Measurements from ENCODE around the gene ARHGEF4. TPM values are rescaled to one million over a fixed set of nuclear protein-coding genes. Genes with fewer than 3 reads are reported as not detected.

Gene ARHGEF4
- total RNA-seq, 2 experiments from 2014 or later, result 0.40 to 0.47 TPM

DNA sequence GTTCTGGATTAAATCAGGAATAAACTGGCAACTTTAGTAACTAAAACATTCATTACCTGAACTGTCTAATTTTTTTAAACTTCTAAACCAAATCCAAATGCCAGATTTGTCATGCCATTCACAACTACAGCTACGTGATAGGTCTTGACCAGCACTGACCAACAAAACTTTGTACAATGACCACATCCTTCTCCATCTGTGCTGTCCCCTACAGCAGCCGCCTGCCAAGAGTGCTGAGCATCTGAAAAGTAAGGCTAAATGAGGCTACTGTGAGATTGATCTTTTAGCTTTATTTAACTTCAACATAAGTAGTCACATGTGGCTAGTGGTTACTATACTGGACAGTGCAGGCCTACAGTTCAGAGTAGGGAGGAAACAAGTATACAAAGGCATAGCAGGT, 248.9 kb downstream of the ARHGEF4 start:
- H3K36me3 Mint-ChIP-seq (ENCODE audit: low read depth), result peaks cover 60% of the 10 kb centered on the region
- peaks cover 26% of the 10 kb centered on the region for H3K4me1 Mint-ChIP-seq
- no peaks in the 10 kb centered on the region for H3K9me3 Mint-ChIP-seq
- H3K4me3 Mint-ChIP-seq, result no peak overlapping the region
- DNase-seq, result no peak
- no peak overlapping the region for H3K27ac Mint-ChIP-seq
- no peaks in the 10 kb centered on the region for H3K27me3 Mint-ChIP-seq
- CTCF ChIA-PET, result interaction anchor here (0.9 kb wide), 1 partner anchor 19 kb away, joined by 3 read pairs; no protein-coding TSS in a partner anchor
- POLR2A ChIA-PET, result no interaction called here

DNA sequence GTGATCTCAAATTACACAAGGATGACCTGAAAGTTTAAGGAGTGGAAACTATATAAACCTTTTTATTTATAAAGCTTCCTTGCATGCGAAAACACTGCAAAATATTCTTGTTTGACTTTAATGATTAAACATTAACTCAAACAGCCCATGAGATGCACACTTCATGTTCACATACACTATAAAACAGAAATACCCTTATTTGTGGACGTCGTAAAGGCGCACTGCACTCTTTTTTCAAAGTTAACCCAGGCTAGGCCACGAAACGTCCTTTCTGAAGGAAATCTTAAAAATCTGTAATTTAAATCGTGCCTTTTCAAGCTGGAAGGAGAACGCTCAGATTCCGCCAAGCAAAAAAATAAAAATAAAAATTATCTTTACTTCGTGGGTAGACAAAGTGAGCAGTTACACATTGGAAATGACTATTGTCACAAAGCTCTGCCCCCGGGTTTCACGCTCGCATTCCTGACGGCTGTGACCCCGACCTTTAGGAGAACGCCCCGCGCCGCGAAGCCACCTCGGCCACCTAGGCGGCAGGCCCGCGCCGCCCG, 255.8 kb downstream of the ARHGEF4 start:
- Mint-ChIP-seq H3K4me3 (peak overlapping the region; percentile 79), H3K36me3 (ENCODE audit: low read depth) (peaks cover 20% of the 10 kb centered on the region), H3K9me3 (no peaks in the 10 kb centered on the region), H3K27ac (peak overlapping the region; percentile 87), H3K27me3 (peaks cover 2% of the 10 kb centered on the region), H3K4me1 (peaks cover 23% of the 10 kb centered on the region)
- no peak for DNase-seq
- ChIA-PET POLR2A (interaction anchor here (2.8 kb wide), 1 partner anchor 11 kb away, joined by 12 read pairs; the partner anchor contains the start of gene PLEKHB2), CTCF (interaction anchor here (0.7 to 1.1 kb wide), 2 partner anchors 9 to 344 kb away, joined by 3 to 4 read pairs; no protein-coding TSS in a partner anchor)

DNA sequence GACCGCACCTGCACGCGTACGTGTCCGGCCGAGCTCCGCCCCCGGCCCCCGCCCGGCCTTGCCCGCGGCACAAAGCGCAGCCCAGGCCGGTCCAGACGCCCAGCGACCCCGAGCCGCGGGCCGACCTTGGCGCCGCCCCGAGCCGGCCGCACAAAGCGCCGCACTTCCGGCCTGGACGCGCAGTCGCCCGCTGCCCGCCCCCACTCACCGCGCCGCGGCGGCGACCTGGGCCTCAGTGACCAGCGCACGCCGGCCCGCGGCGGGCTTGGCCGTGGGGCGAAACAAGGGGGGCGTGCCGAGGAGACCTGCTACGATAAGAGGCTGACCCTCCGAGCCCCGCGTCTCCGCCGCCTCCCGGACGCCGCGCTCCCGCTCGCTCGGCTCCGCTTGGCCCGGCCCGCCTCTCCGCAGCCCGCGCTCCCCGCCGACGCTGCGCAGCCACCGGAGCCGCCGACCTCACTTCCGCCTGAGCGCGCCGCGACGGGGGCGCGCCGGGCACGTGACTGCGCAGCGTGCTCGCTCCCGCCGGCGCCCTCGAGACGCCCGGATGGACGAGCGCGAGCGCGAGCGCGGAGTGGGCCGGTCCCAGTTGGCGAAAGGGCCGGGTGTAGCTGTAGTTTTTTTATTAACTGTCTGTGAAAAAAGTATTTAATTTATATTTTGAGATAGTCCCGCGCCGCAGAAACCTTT, 256.4 kb downstream of the ARHGEF4 start, which contains the start of gene FAM168B:
Gene FAM168B, minus strand, starts transcription at position 455 of the 690 bp plus-strand sequence. CDS start 10,814 bp downstream, outside the sequence.
- H3K27ac Mint-ChIP-seq, result peak within 1 kb of the TSS; percentile 95
- H3K4me1 Mint-ChIP-seq, result peaks cover 23% of the 10 kb centered on the region
- peak within 1 kb of the TSS; percentile 86 for H3K4me3 Mint-ChIP-seq
- H3K36me3 Mint-ChIP-seq (ENCODE audit: low read depth), result peaks cover 13% of the 10 kb centered on the region
- peaks cover 2% of the 10 kb centered on the region for H3K27me3 Mint-ChIP-seq
- no peaks in the 10 kb centered on the region for H3K9me3 Mint-ChIP-seq
- ChIA-PET CTCF (interaction anchor here (1.1 to 2.1 kb wide), 4 partner anchors 9 to 20 kb away, joined by 3 to 8 read pairs (median 4); partner anchors contain the start of gene PLEKHB2), POLR2A (interaction anchor here (0.6 to 2.8 kb wide), 3 partner anchors 11 to 720 kb away, joined by 4 to 12 read pairs (median 6); partner anchors contain the start of gene PLEKHB2)
- DNase-seq, result peak; percentile 87

DNA sequence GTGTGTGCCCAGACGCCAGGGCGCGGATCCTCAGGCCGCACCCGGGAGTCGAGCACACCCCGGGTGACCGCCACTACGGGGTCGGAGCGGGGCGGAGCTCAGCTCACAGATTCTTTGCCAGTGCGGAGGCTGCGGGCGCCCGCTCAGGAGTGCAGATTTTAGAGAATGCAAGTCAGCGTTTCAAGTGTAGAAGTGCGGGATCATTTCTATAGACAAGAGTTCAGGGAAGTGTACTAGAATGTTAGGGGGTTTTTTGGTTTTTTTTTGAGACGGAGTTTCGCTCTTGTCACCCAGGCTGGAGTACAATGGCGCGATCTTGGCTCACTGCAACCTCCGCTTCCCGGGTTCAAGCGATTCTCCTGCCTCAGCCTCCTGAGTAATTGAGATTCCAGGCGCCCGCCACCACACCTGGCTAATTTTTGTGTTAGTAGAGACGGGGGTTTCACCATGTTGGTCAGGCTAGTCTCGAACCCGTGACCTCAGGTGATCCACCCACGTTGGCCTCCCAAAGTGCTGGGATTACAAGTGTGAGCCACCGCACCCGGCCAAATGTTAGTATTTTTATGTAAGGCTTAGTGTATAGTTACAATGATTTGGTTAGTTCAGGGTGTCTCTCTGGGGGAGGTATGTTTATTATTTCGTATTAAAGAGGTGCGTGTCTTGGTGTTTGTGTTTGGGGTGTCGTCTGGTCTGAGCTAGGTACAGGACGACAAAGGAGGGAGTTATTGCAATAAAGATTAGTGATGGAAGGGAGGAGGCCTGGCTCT, 257.2 kb downstream of the ARHGEF4 start:
- CTCF ChIA-PET, result interaction anchor here (1.2 to 2.1 kb wide), 3 partner anchors 9 to 19 kb away, joined by 4 to 8 read pairs (median 5); partner anchors contain the start of gene PLEKHB2
- Mint-ChIP-seq H3K4me1 (peaks cover 20% of the 10 kb centered on the region), H3K27ac (peak overlapping the region; percentile 95), H3K4me3 (peak overlapping the region; percentile 86), H3K36me3 (ENCODE audit: low read depth) (peaks cover 9% of the 10 kb centered on the region), H3K9me3 (no peaks in the 10 kb centered on the region), H3K27me3 (peaks cover 2% of the 10 kb centered on the region)
- POLR2A ChIA-PET, result interaction anchor here (0.6 to 2.8 kb wide), 3 partner anchors 10 to 721 kb away, joined by 4 to 12 read pairs (median 6); partner anchors contain the start of gene PLEKHB2
- peak; percentile 73 for DNase-seq

DNA sequence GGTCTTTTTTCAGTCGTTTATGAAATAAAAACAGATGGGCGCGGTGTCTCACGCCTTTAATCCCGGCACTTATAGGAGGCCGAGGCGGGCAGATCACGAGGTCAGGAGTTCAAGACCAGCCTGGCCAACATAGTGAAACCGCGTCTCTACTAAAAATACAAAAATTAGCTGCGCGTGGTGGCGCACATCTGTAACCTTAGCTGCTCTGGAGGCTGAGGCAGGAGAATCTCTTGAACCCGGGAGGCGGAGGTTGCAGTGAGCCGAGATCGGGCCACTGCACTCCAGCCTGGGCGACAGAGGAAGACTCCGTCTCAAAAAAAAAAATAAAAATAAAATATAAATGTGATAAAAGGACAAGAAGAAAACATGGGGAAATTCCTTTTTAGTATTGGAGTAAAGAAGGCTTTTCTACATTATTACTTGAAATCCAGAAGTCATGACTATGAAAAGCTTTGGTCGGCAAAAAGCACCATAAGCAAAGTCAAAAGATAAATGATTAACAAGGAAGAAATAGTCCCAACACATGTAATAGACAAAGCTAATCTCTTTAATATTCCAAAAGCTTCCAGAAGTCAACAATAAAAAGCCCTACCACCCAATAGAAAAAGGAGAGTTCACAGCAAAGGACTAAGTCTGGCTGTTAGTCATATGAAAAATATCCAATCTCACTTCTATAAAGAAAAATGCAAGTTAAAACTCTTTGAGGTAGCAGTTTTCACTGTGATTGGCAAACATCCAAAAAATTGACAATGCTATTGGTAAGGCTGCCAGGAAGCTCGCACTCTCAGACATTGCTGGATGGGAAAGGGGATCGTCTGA, 258.0 kb downstream of the ARHGEF4 start:
- ChIA-PET CTCF (interaction anchor here (0.7 to 2.1 kb wide), 4 partner anchors 10 to 55 kb away, joined by 3 to 8 read pairs (median 4); partner anchors contain the start of gene PLEKHB2), POLR2A (interaction anchor here (2.8 kb wide), 1 partner anchor 9 kb away, joined by 12 read pairs; the partner anchor contains the start of gene PLEKHB2)
- H3K9me3 Mint-ChIP-seq, result no peaks in the 10 kb centered on the region
- no peak for DNase-seq
- peak overlapping the region; percentile 95 for H3K27ac Mint-ChIP-seq
- H3K4me1 Mint-ChIP-seq, result peaks cover 20% of the 10 kb centered on the region
- H3K4me3 Mint-ChIP-seq, result peak overlapping the region; percentile 86
- H3K27me3 Mint-ChIP-seq, result peaks cover 2% of the 10 kb centered on the region
- peaks cover 9% of the 10 kb centered on the region for H3K36me3 Mint-ChIP-seq (ENCODE audit: low read depth)

Other genes with a start within 250 kb of the ARHGEF4 start
- gene CFC1, start 237.3 kb upstream of the ARHGEF4 start, total RNA-seq, result not detected
- not detected for gene POTEJ, start 225.5 kb upstream of the ARHGEF4 start, total RNA-seq
- not detected for gene GPR148, start 107.8 kb upstream of the ARHGEF4 start, total RNA-seq
- gene AMER3, start 81.4 kb upstream of the ARHGEF4 start, total RNA-seq, result not detected